HFFc6 (cell line): Measurements from ENCODE around the gene CCDC57. TPM values are rescaled to one million over a fixed set of nuclear protein-coding genes. Genes with fewer than 3 reads are reported as not detected.

Source experiments
- DNase-seq: peaks from one replicate; pipeline ENCODE4 v3.0.0-alpha.2; 2018
- H3K27ac Mint-ChIP-seq: 2 replicates; pipeline ENCODE4 v1.8.0; 2020; ENCODE audit warnings: mild to moderate bottlenecking, mixed read lengths
- H3K27me3 Mint-ChIP-seq: 2 replicates; pipeline ENCODE4 v1.8.0; 2021; ENCODE audit warnings: mild to moderate bottlenecking, moderate library complexity, mixed read lengths; ENCODE audit not compliant: insufficient read depth
- H3K36me3 Mint-ChIP-seq: 2 replicates; pipeline ENCODE4 v1.8.0; 2021; ENCODE audit warnings: low read depth, mixed read lengths
- H3K4me1 Mint-ChIP-seq: 2 replicates; pipeline ENCODE4 v1.8.0; 2020; ENCODE audit warnings: low read depth, mixed read lengths
- H3K4me3 Mint-ChIP-seq: 2 replicates; pipeline ENCODE4 v1.8.0; 2020; ENCODE audit warnings: mild to moderate bottlenecking, moderate library complexity, mixed read lengths
- H3K9me3 Mint-ChIP-seq: 2 replicates; pipeline ENCODE4 v1.8.0; 2020; ENCODE audit warnings: mild to moderate bottlenecking, mixed read lengths
- total RNA-seq, 6 experiments: library from RNA; stranded (reverse); fragmentation: NEBNext Ultra II Directional; extraction: Animal tissue kit (Norgen Biotek cat#: 25700); gene quantifications; 2 replicates in 1 of 6; 3 replicates in 5 of 6; pipeline ENCODE4 v1.2.3, GENCODE V29; 2021
- TF ChIP-seq, protein P1 (sequence below): fragments of 200-600 bp; sonication (generic); IDR thresholded peaks from 2 replicates; pipeline ENCODE4 v1.5.0; 2021; ENCODE audit warnings: antibody characterized with exemption, mild to moderate bottlenecking

Gene CCDC57
- total RNA-seq, 6 experiments from 2014 or later, result 12.8 to 15.6 (median 13.6) TPM

DNA sequence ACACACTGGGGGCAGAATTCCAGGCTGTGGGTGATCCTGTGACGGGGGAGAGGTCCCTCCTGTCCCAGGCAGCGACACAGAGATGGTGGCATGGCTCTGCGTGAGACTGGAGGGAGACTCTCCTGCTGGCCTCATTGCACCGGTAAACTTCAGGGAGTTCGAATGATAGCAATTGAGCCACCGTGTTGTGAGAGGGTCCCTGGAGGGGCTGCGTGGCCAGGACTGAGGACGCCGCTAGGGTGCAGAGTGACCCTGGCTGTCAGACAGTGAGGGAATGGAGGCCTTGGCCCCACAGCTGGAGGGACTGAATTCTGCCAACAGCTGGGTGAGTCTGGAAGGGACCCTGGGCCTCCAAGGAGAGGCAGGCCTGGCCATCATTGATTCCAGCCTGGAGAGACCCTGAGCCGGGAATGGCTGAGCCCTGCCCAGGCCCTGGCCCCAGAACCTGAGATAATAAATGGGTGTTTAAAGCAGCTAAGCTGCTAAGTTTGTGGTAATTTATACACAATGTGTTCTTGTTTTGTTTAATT lies 32.6 kb downstream of the CCDC57 start:
- no peak for DNase-seq
- TF ChIP-seq, protein P1, sequence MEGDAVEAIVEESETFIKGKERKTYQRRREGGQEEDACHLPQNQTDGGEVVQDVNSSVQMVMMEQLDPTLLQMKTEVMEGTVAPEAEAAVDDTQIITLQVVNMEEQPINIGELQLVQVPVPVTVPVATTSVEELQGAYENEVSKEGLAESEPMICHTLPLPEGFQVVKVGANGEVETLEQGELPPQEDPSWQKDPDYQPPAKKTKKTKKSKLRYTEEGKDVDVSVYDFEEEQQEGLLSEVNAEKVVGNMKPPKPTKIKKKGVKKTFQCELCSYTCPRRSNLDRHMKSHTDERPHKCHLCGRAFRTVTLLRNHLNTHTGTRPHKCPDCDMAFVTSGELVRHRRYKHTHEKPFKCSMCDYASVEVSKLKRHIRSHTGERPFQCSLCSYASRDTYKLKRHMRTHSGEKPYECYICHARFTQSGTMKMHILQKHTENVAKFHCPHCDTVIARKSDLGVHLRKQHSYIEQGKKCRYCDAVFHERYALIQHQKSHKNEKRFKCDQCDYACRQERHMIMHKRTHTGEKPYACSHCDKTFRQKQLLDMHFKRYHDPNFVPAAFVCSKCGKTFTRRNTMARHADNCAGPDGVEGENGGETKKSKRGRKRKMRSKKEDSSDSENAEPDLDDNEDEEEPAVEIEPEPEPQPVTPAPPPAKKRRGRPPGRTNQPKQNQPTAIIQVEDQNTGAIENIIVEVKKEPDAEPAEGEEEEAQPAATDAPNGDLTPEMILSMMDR, result no peak
- no peak overlapping the region for H3K4me3 Mint-ChIP-seq
- no peaks in the 10 kb centered on the region for H3K9me3 Mint-ChIP-seq
- peaks cover 3% of the 10 kb centered on the region; the same call in 1 of the 2 replicates for H3K27me3 Mint-ChIP-seq
- peaks cover 11% of the 10 kb centered on the region for H3K36me3 Mint-ChIP-seq
- no peak overlapping the region for H3K27ac Mint-ChIP-seq
- no peaks in the 10 kb centered on the region for H3K4me1 Mint-ChIP-seq

DNA sequence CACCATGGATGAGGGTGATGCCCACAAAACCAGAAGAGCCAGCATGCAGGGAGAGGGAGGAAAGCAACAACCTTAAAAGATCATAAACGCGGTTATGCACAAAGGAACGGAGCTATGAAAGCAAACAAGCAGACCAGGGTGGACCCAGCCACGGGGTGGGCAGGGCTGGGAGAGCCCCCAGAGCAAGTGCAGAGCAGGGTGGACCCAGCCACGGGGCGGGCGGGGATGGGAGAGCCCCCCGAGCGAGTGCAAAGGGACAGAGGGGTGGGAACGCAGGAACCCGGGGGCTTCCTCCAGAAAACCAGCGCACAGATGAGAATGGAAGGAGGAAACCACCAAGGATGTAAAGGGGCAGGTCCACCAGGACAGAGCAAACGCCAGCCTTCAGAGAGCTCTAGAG lies 33.2 kb downstream of the CCDC57 start:
- TF ChIP-seq, protein P1, result no peak
- Mint-ChIP-seq H3K9me3 (no peaks in the 10 kb centered on the region), H3K4me3 (no peak overlapping the region), H3K36me3 (peaks cover 14% of the 10 kb centered on the region), H3K4me1 (no peaks in the 10 kb centered on the region), H3K27me3 (peaks cover 3% of the 10 kb centered on the region; the same call in 1 of the 2 replicates), H3K27ac (no peak overlapping the region)
- no peak for DNase-seq

DNA sequence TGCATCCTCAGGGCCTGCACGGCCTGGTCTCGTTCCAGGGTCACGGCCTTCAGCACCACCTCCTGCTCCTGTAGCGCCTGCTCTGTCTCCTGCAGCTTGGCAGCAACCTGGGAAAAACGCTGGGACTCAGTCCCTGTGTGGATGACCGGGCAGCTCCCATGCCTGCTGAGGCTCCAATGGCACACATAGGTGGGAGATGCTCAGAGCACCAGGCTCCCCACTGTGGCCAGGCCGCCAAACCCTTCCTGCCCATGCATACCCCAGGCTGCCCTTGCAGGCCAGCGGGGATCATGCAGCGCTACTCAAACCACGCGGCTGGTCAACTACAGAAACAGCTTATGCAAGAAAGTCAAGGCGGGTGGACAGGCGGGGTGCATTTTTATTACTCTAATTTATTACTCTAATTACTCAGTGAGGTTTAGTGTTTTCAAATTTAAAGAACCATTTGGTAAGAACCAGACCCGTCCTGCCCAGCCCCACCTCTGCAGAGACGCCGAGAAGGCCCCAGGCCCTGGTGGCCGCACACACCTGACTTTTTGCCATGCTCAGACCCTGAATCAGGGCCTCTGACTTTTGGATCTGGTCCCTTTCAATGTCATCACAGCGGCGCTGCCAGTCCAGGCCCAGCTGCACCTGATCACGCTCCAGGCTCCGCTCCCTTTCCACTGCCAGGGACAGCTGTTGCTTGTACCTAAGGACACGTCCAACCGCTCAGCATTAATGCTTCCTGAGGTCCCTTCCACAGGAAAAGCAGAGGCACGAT lies 34.0 kb downstream of the CCDC57 start:
- no peak for DNase-seq
- no peak overlapping the region for H3K4me3 Mint-ChIP-seq
- peaks cover 11% of the 10 kb centered on the region for H3K36me3 Mint-ChIP-seq
- H3K4me1 Mint-ChIP-seq, result no peaks in the 10 kb centered on the region
- no peak overlapping the region for H3K27ac Mint-ChIP-seq
- H3K9me3 Mint-ChIP-seq, result no peaks in the 10 kb centered on the region
- H3K27me3 Mint-ChIP-seq, result peaks cover 3% of the 10 kb centered on the region; the same call in 1 of the 2 replicates
- TF ChIP-seq, protein P1, result no peak

DNA sequence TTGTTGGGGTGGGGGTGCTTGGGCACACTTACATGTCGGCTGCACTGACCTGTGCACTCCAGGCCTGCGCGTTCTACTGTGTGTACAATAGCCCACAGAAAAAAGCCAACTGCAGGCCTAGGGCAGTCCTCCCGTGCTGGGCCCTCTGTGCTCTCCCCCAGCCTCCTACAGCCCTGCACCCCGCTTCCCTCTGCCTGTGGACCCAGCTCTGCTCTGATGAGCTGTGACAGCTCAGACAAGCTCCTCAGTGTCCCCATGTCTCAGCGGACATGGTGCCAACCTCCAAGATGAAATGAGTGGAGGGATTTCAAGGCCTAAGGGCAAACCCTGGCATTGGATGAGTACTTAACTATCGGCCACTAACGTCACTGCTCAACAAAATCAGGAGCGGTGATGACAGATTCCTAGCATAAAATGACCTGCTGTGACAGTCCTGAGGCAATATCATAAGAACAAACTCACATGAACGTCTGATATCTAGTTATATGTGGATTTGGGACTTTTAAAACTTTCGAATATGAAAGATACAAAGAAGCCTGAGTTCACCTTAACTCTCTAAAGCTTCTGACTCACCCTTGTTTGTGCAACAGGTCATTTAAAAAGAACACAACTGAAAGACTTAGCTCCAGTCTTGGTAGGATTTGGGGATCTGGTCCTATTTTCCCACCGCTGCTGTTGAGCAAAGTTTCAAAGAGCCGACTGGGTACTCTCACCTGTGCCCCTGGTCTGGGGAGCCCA lies 34.7 kb downstream of the CCDC57 start:
- TF ChIP-seq, protein P1, result no peak
- peaks cover 11% of the 10 kb centered on the region for H3K36me3 Mint-ChIP-seq
- no peak for DNase-seq
- no peak overlapping the region for H3K4me3 Mint-ChIP-seq
- H3K4me1 Mint-ChIP-seq, result no peaks in the 10 kb centered on the region
- peaks cover 3% of the 10 kb centered on the region; the same call in 1 of the 2 replicates for H3K27me3 Mint-ChIP-seq
- no peak overlapping the region for H3K27ac Mint-ChIP-seq
- H3K9me3 Mint-ChIP-seq, result no peaks in the 10 kb centered on the region

DNA sequence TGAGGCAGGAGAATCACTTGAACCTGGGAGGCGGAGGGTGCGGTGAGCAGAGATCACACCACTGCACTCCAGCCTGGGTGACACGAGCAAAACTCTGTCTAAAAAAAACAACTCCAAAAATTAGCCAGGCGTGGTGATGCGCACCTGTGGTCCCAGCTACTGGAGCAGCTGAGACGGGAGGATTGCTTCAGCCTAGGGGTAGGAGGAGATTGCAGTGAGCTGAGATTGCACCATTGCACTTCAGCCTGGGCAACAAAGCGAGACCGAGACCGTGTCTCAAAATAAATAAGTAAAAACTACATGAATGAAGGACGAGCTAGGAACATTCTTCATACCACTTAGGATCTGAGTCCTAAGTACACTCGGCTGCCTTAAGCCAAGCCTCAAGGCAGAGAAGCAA lies 35.4 kb downstream of the CCDC57 start:
- Mint-ChIP-seq H3K4me1 (no peaks in the 10 kb centered on the region), H3K27ac (no peak overlapping the region), H3K36me3 (peaks cover 11% of the 10 kb centered on the region), H3K4me3 (no peak overlapping the region), H3K9me3 (no peaks in the 10 kb centered on the region), H3K27me3 (peaks cover 3% of the 10 kb centered on the region; the same call in 1 of the 2 replicates)
- DNase-seq, result no peak
- TF ChIP-seq, protein P1, result no peak
